ENCODE measurements around the gene PDE4C.

PDE4C gene

DNA sequence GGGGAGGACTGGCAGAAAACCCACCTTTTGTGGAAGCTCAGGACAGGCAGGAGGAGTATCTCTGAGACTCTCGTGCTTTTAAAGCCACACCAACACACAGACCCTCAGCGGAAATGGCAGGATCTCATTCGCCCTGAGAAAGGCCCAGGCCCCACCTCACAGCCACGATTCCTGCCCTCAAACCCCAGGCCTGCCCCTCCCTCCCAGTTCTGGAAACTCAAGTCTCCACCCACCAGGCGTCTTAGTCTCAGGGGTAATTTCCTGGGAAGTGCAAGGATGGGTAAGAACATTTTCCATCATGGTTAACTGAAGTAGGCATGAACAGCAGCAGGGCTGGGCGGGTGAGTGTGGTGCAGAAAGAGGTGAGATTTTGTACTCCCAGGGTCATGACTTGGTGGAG is 8.0 kb upstream of the PDE4C start:
- no peak for DNase-seq (ENCODE audit: low spot score)
- TF ChIP-seq, protein P1, sequence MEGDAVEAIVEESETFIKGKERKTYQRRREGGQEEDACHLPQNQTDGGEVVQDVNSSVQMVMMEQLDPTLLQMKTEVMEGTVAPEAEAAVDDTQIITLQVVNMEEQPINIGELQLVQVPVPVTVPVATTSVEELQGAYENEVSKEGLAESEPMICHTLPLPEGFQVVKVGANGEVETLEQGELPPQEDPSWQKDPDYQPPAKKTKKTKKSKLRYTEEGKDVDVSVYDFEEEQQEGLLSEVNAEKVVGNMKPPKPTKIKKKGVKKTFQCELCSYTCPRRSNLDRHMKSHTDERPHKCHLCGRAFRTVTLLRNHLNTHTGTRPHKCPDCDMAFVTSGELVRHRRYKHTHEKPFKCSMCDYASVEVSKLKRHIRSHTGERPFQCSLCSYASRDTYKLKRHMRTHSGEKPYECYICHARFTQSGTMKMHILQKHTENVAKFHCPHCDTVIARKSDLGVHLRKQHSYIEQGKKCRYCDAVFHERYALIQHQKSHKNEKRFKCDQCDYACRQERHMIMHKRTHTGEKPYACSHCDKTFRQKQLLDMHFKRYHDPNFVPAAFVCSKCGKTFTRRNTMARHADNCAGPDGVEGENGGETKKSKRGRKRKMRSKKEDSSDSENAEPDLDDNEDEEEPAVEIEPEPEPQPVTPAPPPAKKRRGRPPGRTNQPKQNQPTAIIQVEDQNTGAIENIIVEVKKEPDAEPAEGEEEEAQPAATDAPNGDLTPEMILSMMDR (IDR thresholded peaks at IDR 0.05; ENCODE audit: extremely low read depth, missing control alignments) = no peak

DNA sequence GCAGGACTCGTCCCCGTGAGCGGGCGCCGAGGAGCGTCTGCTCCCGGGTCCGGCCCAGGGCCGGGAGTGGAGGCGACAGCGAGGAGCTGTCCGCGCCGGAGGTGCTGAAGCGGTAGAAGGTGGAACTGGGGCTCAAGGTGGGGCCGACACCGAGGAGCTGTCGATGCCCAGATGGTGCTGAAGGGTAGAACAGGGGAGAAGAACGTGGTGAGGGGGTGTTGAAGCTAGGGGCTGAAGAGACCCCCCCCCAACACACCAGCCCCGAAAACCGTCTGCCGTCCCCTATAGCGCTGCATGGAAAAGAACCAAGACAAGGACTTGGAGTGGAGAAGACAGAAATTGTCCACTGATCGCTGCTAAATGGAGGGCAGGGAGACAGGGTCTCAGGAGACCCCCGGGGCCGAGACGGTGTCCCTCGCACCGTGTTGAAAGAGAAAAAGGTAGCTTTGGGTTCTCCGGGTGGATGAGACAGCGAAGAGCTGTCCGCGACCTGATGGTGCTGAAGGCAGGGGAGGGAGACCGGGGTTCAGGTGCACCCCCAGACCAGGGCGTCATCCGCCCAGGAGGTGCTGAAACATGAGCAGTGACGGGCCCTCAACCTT is 7.1 kb upstream of the PDE4C start:
- TF ChIP-seq, protein P1 (IDR thresholded peaks at IDR 0.05; ENCODE audit: extremely low read depth, missing control alignments) = no peak
- DNase-seq (ENCODE audit: low spot score) = peak; percentile 83

DNA sequence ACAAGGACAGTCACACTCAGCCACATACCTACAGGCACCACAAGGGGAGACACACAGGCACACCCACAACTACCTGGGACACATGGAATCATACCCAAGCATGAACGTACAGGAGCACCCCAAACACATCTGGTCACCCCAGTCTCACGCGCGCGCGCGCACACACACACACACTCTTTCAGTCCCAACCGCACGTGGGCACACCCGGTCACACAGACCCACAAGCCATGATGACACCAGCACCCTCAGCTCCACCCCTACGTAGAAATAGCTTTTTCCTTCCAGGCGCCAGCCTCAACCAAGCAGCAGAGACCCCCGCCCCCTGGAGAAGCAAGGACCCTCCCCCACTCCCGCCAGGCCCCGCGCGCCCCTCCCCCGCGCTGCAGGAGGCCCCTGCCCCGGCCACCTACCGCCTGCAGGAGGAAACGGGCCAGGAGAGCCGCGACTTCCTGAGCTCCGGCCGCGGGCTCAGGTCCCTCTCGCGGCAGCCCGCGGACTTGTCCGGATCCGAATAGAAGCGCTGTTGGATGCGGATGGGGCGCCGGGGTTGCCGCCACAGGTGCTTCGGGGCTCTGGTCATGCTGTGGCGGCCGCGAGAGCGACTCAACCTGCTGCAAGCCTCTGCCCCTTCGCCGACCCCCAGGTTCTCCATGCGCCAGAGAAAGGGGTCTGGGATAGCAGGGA is 6.4 kb upstream of the PDE4C start:
- TF ChIP-seq, protein P1 (IDR thresholded peaks at IDR 0.05; ENCODE audit: extremely low read depth, missing control alignments) = no peak
- DNase-seq (ENCODE audit: low spot score) = no peak

DNA sequence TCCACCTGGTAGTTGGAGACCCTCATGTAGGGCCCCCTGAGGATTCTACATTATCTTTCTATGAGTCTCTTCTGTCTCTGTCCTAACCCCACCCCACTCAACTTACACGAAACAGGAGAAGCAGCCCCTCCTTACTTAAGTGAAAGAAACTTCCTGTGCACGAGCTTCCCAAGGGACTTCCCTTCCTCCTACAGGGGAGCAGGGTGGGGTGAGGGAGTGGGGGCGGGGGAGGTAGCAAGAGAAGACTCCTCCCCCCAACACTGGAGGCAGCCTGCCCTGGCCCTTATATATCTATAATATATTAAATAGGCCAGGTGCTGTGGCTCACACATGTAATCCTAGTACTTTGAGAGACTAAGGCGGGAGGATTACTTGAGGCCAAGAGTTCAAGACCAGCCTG is 5.5 kb upstream of the PDE4C start:
- no peak for DNase-seq (ENCODE audit: low spot score)
- TF ChIP-seq, protein P1 (IDR thresholded peaks at IDR 0.05; ENCODE audit: extremely low read depth, missing control alignments) = no peak

DNA sequence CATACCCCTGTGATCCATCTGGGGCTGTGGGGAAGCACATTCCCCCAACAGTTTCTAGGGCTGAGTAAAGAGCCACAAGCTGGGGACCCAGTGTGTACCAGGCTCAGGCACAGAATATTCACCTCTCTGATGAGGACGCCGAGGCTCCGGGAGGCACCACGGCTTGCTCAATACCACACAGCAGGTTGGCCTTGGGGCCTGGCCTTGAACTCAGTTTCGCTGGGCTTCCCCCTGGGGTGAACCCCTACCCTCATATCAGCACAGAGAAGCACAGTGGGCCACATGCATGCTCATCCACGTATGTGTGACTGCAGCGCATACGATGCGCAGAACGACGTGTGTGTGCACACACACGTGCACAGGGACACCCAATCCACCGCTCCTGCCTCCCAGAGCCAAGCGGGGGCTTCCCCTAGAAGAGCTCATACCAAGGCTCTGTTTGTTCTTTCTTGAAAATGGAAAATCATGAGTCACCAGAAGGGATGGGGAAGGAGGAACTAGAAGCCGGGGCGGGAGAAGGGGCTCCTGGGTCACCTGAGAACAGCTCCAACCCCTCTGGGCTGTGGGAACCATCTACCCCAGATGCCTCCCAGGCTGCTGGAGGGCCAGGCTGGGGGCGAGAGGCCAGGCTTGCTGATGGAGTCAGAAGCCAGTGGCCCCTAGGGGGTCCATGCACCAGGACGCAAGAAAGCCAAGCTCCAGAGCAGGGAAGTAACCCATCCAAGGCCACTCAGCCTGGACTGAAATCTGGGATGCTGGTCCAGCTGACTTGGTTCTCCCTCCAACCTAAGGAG is 4.9 kb upstream of the PDE4C start:
- TF ChIP-seq, protein P1 (IDR thresholded peaks at IDR 0.05; ENCODE audit: extremely low read depth, missing control alignments) = no peak
- DNase-seq (ENCODE audit: low spot score) = no peak

DNA sequence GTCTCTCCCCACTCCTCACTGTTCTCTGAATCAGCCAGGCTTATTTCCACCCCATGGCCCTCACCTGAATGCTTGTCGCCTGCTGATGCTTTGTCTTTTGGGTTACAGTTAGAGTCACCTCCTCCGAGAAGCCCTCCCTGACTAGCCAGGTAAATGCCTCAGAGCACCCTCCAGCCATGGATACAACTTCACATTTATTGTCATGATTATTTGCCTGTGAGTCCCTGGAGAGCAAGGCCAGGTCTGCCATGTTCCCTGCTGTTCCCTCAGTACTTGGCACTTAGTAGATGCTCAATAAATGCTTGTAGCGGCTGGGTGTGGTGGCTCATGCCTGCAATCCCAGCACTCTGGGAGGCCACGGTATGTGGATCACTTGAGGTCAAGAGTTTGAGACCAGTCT is 3.7 kb upstream of the PDE4C start:
- DNase-seq (ENCODE audit: low spot score) = no peak
- TF ChIP-seq, protein P1 (IDR thresholded peaks at IDR 0.05; ENCODE audit: extremely low read depth, missing control alignments) = no peak

DNA sequence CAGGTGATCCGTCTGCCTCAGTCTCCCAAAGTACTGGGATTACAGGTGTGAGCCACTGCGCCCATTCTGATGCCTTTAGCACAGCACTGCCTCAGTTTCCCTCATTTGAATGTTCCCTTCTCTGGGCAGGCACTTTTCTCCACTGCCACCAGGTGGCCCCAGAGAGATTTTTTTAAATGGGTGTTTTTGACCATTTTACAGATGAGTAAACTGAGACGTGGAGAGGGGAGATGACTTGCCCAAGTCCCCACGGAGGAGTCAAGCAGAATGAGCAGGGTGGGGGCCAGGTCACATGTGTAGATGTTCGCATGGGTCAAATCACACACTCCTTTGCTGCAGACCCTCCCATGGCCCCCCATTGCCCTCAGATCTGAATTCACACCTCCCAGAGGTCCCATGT is 3.2 kb upstream of the PDE4C start:
- TF ChIP-seq, protein P1 (IDR thresholded peaks at IDR 0.05; ENCODE audit: extremely low read depth, missing control alignments) = no peak
- DNase-seq (ENCODE audit: low spot score) = no peak
